NCI-H345 treated with DMSO at 0.1 percent for 48 hours (cell line): Measurements from ENCODE around the gene STK11.

Experiments used
- DNase-seq: peaks from one replicate; lab custom pipeline; 2025; ENCODE audit not compliant: unreplicated experiment; lab: John Stamatoyannopoulos, UW

Gene STK11

GRCh38 chr19:1248786-1249297, 43.3 kb downstream of the STK11 start:
- peak; percentile 64 for DNase-seq

GRCh38 chr19:1249298-1249989, 43.9 kb downstream of the STK11 start:
- peak; percentile 92 for DNase-seq

GRCh38 chr19:1249990-1250436, 44.4 kb downstream of the STK11 start:
- DNase-seq: no peak

- DNase-seq: no peak
Measured at GRCh38 chr19:1250437-1251260, 45.1 kb downstream of the STK11 start.

GRCh38 chr19:1251330-1252220, 46.0 kb downstream of the STK11 start:
- no peak for DNase-seq

- DNase-seq: no peak
Measured at GRCh38 chr19:1252221-1252820, 46.7 kb downstream of the STK11 start.

GRCh38 chr19:1252821-1253513, 47.4 kb downstream of the STK11 start:
- no peak for DNase-seq

- DNase-seq: no peak
Measured at GRCh38 chr19:1253514-1254080, 48.0 kb downstream of the STK11 start.

GRCh38 chr19:1254081-1254527, 48.5 kb downstream of the STK11 start:
- no peak for DNase-seq

GRCh38 chr19:1254530-1255185, 49.1 kb downstream of the STK11 start:
- DNase-seq: no peak

- no peak for DNase-seq
Measured at GRCh38 chr19:1255186-1256161, 49.9 kb downstream of the STK11 start.

GRCh38 chr19:1256646-1257474, 51.3 kb downstream of the STK11 start:
- no peak for DNase-seq

- no peak for DNase-seq
Measured at GRCh38 chr19:1257475-1258162, 52.0 kb downstream of the STK11 start.

- no peak for DNase-seq
Measured at GRCh38 chr19:1258163-1258492, 52.5 kb downstream of the STK11 start.

- DNase-seq: no peak
Measured at GRCh38 chr19:1258707-1259205, 53.2 kb downstream of the STK11 start.

GRCh38 chr19:1259206-1259875, 53.8 kb downstream of the STK11 start:
- no peak for DNase-seq
